ENCODE measurements around the gene XYLT1. TPM values are rescaled to one million over a fixed set of nuclear protein-coding genes. Genes with fewer than 3 reads are reported as not detected.
"Not testable (repeated sequence)": the region's sequence is repeated elsewhere in the genome, so short reads cannot be mapped to it uniquely, and the experiment has no call there.

The XYLT1 gene
- total RNA-seq, 1 donor from 2014 or later, result 17.6 TPM

DNA sequence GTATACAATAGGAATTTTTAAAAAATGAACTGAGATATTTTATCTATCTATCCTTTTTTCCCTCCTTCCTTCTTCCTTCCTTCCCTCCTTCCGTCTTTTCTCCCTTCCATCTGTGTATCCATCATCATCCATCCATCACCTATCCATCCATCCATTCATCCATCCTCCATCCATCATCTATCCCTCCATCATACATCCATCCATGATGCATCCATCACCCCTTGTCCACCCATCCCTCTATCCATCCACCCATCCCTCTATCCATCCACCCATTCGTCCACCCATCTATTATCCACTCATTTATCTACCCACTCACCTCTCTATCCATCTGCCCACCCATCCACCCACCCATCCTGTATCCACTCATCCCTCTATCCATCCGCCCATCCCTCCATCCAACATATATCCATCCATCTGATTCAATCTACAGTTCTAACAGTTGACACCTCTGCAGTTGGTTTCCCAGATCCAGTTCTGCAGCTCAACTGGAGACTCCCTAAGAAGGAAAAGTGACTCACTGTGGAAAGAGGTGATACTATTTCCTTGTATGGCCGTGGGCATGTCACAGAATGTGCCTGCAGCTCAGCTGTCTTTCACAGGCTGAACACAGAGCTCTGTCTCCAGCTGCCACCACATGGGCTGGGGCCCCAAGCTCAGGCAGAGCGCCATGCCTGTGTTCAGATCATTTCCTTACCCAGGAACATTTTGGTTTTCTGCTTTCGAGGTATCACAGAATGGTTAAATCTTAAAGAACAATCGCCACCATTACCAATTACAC is 130.8 kb downstream of the XYLT1 start:
- Mint-ChIP-seq H3K4me3 (ENCODE audit: unreplicated experiment) (no peak overlapping the region), H3K27ac (ENCODE audit: unreplicated experiment) (no peak overlapping the region), H3K4me1 (ENCODE audit: low read depth) (peaks cover 24% of the 10 kb centered on the region), H3K9me3 (ENCODE audit: low read depth) (no peaks in the 10 kb centered on the region), H3K27me3 (ENCODE audit: low read depth) (no peaks in the 10 kb centered on the region), H3K36me3 (ENCODE audit: low read depth) (no peaks in the 10 kb centered on the region)
- DNase-seq (ENCODE audit: low spot score), result no peak
- TF ChIP-seq, protein P1, sequence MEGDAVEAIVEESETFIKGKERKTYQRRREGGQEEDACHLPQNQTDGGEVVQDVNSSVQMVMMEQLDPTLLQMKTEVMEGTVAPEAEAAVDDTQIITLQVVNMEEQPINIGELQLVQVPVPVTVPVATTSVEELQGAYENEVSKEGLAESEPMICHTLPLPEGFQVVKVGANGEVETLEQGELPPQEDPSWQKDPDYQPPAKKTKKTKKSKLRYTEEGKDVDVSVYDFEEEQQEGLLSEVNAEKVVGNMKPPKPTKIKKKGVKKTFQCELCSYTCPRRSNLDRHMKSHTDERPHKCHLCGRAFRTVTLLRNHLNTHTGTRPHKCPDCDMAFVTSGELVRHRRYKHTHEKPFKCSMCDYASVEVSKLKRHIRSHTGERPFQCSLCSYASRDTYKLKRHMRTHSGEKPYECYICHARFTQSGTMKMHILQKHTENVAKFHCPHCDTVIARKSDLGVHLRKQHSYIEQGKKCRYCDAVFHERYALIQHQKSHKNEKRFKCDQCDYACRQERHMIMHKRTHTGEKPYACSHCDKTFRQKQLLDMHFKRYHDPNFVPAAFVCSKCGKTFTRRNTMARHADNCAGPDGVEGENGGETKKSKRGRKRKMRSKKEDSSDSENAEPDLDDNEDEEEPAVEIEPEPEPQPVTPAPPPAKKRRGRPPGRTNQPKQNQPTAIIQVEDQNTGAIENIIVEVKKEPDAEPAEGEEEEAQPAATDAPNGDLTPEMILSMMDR (IDR thresholded peaks at IDR 0.05), result no peak

DNA sequence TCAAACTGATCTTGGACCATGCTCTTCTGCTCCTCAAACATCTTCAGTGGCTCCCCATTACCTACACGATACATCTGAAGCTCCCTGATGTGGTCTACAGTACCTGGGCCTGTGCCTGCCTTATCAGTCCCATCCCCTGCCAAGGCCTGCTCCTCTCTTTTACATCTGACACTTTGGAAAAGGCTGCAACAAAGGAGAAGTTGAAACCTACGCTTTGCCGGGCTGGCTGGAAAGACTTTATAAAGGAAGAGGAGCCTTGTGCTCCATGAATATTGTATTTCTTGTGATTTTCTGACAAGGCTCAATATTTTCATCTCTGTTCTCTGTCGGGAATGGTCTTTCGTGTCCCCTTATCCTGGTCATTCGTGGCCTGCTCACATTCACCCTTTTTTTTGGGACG is 132.5 kb downstream of the XYLT1 start:
- Mint-ChIP-seq H3K4me3 (ENCODE audit: unreplicated experiment) (no peak overlapping the region), H3K4me1 (ENCODE audit: low read depth) (peaks cover 26% of the 10 kb centered on the region), H3K27me3 (ENCODE audit: low read depth) (no peaks in the 10 kb centered on the region), H3K36me3 (ENCODE audit: low read depth) (no peaks in the 10 kb centered on the region), H3K9me3 (ENCODE audit: low read depth) (no peaks in the 10 kb centered on the region), H3K27ac (ENCODE audit: unreplicated experiment) (no peak overlapping the region)
- TF ChIP-seq, protein P1 (IDR thresholded peaks at IDR 0.05), result no peak
- no peak for DNase-seq (ENCODE audit: low spot score)

DNA sequence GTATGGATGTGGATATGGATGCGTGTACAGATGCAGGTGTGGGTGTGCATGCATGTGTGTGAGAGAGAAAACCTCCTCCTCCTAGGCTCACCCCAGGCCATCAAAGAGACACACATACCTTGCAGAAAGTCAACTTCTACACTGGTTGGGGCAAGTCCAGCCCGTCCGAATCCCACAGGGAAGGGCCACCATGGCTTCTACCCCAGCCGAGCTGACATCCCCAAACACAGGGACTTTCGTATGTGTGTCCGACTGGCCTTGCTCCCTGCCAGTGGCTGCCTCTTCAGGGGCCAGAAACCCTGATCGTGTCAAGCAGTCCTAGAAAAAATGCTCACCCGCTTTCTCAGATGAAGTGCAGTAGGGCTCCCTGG is 134.2 kb downstream of the XYLT1 start:
- H3K36me3 Mint-ChIP-seq (ENCODE audit: low read depth), result no peaks in the 10 kb centered on the region
- peaks cover 26% of the 10 kb centered on the region for H3K4me1 Mint-ChIP-seq (ENCODE audit: low read depth)
- H3K9me3 Mint-ChIP-seq (ENCODE audit: low read depth), result no peaks in the 10 kb centered on the region
- H3K4me3 Mint-ChIP-seq (ENCODE audit: unreplicated experiment), result no peak overlapping the region
- H3K27ac Mint-ChIP-seq (ENCODE audit: unreplicated experiment), result peak overlapping the region; percentile 88
- TF ChIP-seq, protein P1 (IDR thresholded peaks at IDR 0.05), result no peak
- no peak for DNase-seq (ENCODE audit: low spot score)
- no peaks in the 10 kb centered on the region for H3K27me3 Mint-ChIP-seq (ENCODE audit: low read depth)

DNA sequence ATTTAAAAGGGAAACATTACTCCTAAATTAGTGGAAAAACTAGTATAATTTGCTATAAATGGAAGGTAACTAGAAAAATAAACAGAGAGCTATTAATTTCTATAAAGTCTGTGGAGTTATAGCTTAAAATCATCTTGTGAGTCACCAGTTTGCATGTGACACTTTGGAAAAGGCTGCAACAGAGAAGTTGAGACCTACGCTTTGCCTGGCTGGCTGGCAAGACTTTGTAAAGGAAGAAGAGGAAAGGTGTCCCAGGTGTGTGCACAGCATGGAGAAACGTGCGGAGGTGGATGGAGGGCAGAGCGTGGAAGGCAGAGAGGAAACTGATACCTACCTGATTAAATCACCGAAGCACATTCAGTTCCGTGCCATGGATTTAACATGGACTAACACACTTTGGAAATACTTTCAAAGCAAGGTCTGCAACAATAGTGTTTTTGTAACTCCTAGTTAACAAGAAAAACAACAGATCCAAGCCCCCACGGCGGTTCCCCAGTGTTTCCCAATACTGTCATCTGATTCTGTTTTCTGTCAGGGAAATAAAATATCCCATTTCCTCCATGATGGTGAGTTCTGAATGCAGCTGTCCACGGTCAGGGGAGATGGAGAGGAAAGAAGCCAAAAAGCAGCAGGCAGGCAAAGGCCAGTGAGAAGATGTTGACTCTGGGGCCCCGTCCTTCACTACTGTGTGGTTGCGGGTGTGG is 134.8 kb downstream of the XYLT1 start:
- TF ChIP-seq, protein P1 (IDR thresholded peaks at IDR 0.05), result no peak
- no peaks in the 10 kb centered on the region for H3K36me3 Mint-ChIP-seq (ENCODE audit: low read depth)
- DNase-seq (ENCODE audit: low spot score), result no peak
- H3K27me3 Mint-ChIP-seq (ENCODE audit: low read depth), result no peaks in the 10 kb centered on the region
- H3K4me3 Mint-ChIP-seq (ENCODE audit: unreplicated experiment), result no peak overlapping the region
- H3K9me3 Mint-ChIP-seq (ENCODE audit: low read depth), result no peaks in the 10 kb centered on the region
- H3K27ac Mint-ChIP-seq (ENCODE audit: unreplicated experiment), result peak overlapping the region; percentile 88
- peaks cover 25% of the 10 kb centered on the region for H3K4me1 Mint-ChIP-seq (ENCODE audit: low read depth)

DNA sequence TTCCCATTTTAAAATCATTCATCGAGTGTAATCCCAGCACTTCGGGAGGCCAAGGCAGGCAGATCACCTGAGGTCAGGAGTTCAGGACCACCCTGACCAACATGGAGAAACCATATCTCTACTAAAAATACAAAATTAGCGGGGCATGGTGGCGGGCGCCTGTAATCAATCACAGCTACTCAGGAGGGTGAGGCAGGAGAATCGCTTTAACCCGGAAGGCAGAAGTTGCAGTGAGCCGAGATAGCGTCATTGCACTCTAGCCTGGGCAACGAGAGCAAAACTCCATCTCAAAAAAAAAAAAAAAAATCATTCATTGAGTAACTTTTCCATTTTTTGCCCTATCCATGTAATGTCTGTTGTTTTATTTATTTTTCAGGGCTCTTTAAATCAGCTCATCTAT is 135.4 kb downstream of the XYLT1 start:
- H3K4me3 Mint-ChIP-seq (ENCODE audit: unreplicated experiment); H3K9me3 Mint-ChIP-seq (ENCODE audit: low read depth); H3K27me3 Mint-ChIP-seq (ENCODE audit: low read depth); H3K36me3 Mint-ChIP-seq (ENCODE audit: low read depth); DNase-seq (ENCODE audit: low spot score): not testable (repeated sequence)
- Mint-ChIP-seq H3K27ac (ENCODE audit: unreplicated experiment) (peak overlapping the region; percentile 88), H3K4me1 (ENCODE audit: low read depth) (peaks cover 20% of the 10 kb centered on the region)
